Thoracic aorta (tissue), 2 donors: Measurements from ENCODE around the gene NPHP4. TPM values are rescaled to one million over a fixed set of nuclear protein-coding genes. Genes with fewer than 3 reads are reported as not detected.

ENCODE experiments used
- ATAC-seq: fragments of 150-250 bp; one replicate; pipeline ENCODE4 v1.8.0; 2017; ENCODE audit warnings: low read depth; ENCODE audit not compliant: insufficient number of reproducible peaks, low FRiP score
- DNase-seq: peaks from one replicate; pipeline ENCODE4 v3.0.0-alpha.2; 2020; ENCODE audit warnings: low spot score
- H3K27ac ChIP-seq, 2 donors: fragments of 200-600 bp; sonication (generic); 1 replicate in 1 of 2; 2 replicates in 1 of 2; pipeline ENCODE4 v1.5.1; 2016; ENCODE audit warnings: mild to moderate bottlenecking in 2 of 2, moderate library complexity in 2 of 2
- H3K27me3 ChIP-seq: fragments of 200-600 bp; sonication (generic); replicated peaks from 2 replicates; pipeline ENCODE4 v1.6.0; 2016; ENCODE audit warnings: mild to moderate bottlenecking; ENCODE audit not compliant: insufficient read depth
- H3K36me3 ChIP-seq: fragments of 200-600 bp; sonication (generic); one replicate; pipeline ENCODE4 v1.5.1; 2016
- H3K4me1 ChIP-seq, 2 donors: fragments of 200-600 bp; sonication (generic); 1 replicate in 1 of 2; 2 replicates in 1 of 2; pipeline versions ENCODE4 v1.5.1 to v1.6.0; 2016; ENCODE audit warnings: low read depth in 2 of 2, mild to moderate bottlenecking in 1 of 2; ENCODE audit not compliant: control insufficient read depth in 1 of 2
- H3K4me3 ChIP-seq: fragments of 200-600 bp; sonication (generic); 2 replicates; pipeline ENCODE4 v1.5.1; 2016; ENCODE audit warnings: mild to moderate bottlenecking
- H3K9me3 ChIP-seq: fragments of 200-600 bp; sonication (generic); 2 replicates; pipeline ENCODE4 v1.5.1; 2016
- total RNA-seq, 2 donors: library from RNA; depleted of rRNA; stranded (reverse); fragments of >200 nt; gene quantifications; one replicate each; pipeline versions ENCODE4 v1.1.0 to v1.2.3, GENCODE V29; 2016
- TF ChIP-seq, protein P1 (sequence below): fragments of 200-600 bp; sonication (generic); IDR thresholded peaks from one replicate; pipeline ENCODE4 v1.5.1; 2019; ENCODE audit warnings: antibody characterized with exemption

The NPHP4 gene
- total RNA-seq, 2 donors from 2014 or later = 11.4 to 15.1 TPM

DNA sequence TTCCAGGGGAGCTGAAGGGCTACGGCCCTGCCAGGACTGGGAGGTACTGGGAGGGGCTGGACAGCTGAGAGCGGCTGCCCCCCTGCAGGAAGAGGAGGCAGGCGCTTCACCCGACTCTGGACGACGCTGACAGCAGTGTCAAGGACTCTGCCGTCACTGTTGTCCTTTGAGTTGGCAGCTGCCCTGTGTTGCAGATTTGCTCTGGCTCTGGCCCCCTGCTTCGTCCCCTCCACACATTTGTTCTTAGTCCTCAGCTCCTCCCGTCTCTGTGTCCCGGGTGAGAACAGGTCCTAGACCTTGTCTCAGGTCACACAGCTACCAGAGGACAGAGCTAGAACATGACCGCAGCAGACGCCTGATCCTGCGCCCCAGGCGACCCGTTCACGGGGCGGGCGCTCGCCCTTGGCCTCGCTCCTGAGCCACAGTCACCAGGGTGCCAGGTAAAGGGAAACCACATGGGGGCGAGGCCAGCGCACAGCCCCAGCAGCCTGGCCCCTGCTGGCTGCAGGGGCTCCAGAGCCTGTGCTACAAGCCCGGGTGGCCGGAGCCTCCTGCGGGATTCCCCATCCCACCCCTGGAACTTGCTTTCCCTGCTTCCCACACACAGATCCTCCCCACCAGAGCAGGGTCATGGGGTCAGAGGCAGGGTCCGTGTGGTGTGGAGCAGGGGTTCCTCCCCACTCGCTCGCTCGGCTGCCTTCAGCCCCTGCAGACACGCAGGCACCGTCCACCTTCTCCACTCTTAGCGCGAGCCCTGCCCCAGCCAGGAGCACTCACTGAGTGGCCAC, 10.7 kb upstream of the NPHP4 start:
- Histone ChIP-seq H3K27ac (no peak overlapping the region), H3K4me3 (no peak overlapping the region), H3K4me1 (no peaks in the 10 kb centered on the region), H3K9me3 (no peaks in the 10 kb centered on the region), H3K36me3 (no peaks in the 10 kb centered on the region), H3K27me3 (no peaks in the 10 kb centered on the region)
- ATAC-seq (no peak), DNase-seq (no peak)
- TF ChIP-seq, protein P1, sequence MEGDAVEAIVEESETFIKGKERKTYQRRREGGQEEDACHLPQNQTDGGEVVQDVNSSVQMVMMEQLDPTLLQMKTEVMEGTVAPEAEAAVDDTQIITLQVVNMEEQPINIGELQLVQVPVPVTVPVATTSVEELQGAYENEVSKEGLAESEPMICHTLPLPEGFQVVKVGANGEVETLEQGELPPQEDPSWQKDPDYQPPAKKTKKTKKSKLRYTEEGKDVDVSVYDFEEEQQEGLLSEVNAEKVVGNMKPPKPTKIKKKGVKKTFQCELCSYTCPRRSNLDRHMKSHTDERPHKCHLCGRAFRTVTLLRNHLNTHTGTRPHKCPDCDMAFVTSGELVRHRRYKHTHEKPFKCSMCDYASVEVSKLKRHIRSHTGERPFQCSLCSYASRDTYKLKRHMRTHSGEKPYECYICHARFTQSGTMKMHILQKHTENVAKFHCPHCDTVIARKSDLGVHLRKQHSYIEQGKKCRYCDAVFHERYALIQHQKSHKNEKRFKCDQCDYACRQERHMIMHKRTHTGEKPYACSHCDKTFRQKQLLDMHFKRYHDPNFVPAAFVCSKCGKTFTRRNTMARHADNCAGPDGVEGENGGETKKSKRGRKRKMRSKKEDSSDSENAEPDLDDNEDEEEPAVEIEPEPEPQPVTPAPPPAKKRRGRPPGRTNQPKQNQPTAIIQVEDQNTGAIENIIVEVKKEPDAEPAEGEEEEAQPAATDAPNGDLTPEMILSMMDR = no peak

DNA sequence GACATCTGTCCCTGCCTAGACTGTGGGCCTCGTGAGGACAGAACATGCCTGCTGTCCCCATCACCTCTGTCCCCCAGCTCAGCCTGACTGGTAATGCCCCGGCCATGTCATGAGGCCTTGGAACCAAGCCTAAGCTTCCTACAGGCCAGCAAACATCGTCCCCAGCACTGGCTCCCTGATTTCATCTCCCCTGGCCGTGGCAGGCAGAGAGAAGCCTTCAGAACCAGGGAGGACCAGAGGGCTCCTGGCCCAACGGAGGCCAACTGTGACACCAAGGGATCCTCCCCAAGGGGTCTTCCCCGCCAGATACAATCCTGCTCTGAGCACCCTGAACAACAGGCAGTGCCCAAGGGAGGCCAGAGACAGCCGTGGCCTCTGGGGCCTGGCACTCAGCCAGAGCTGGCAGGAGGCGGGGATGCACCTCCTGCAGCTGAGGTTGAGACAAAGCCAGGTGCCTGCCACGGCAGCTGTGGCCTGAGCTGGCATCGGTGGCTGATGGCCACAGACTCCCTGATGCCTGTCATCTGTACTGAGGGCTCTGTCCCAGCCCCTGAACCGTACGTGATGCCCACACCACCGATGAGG, 9.9 kb upstream of the NPHP4 start:
- no peak overlapping the region for H3K27ac ChIP-seq
- no peaks in the 10 kb centered on the region for H3K27me3 ChIP-seq
- no peaks in the 10 kb centered on the region for H3K9me3 ChIP-seq
- DNase-seq (no peak), ATAC-seq (no peak)
- H3K36me3 ChIP-seq = no peaks in the 10 kb centered on the region
- H3K4me3 ChIP-seq = no peak overlapping the region
- H3K4me1 ChIP-seq = no peaks in the 10 kb centered on the region
- TF ChIP-seq, protein P1 = no peak

- TF ChIP-seq, protein P1 = no peak
- no peaks in the 10 kb centered on the region for H3K27me3 ChIP-seq
- ATAC-seq = no peak
- DNase-seq = no peak
- H3K4me1 ChIP-seq = no peaks in the 10 kb centered on the region
- no peak overlapping the region for H3K27ac ChIP-seq
- no peaks in the 10 kb centered on the region for H3K36me3 ChIP-seq
- no peak overlapping the region for H3K4me3 ChIP-seq
- no peaks in the 10 kb centered on the region for H3K9me3 ChIP-seq
Observed at GRCh38 chr1:6000444-6001288, 8.4 kb upstream of the NPHP4 start.

DNA sequence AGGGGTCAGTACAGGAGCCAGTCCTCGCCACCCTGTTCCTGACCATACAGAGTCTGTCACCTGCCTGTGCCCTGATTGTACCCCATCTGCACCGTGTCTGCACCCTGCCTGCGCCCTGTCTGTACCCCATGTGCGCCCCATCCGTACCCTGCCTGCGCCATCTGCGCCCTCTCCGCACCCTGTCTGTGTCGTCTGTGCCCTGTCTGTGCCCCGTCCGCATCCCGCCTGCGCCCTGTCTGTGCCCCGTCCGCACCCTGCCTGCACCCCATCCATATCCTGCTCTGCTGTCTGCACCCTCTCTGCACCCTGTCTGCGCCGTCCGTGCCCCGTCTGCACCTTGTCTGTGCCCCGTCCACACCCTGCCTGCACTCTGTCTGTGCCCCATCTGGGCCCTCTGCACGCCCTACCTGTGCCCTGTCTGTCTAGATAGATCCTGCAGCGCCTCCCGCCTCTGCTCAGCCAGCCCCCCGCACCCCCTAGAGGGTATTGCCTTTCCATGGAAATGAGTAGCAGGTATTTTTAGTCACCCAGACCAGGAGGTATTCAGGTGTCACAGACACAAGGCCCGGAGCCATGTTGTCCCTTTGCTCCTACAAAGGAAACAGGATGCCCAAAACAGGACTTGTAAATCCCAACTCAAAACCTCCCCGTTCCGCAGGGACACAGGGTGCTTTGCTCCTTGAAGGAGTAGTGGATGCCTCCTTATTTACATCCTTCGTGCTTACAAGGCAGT, 7.7 kb upstream of the NPHP4 start:
- no peak for ATAC-seq
- no peaks in the 10 kb centered on the region for H3K36me3 ChIP-seq
- H3K4me3 ChIP-seq = no peak overlapping the region
- no peaks in the 10 kb centered on the region for H3K9me3 ChIP-seq
- no peaks in the 10 kb centered on the region for H3K27me3 ChIP-seq
- no peak for DNase-seq
- TF ChIP-seq, protein P1 = no peak
- H3K27ac ChIP-seq = no peak overlapping the region
- no peaks in the 10 kb centered on the region for H3K4me1 ChIP-seq
